HL-60 (cell line): ENCODE measurements around the gene SREBF1.
A peak's percentile ranks its signal among the peaks of the same experiment; 100 is the strongest.

Experiments used
- DNase-seq, 2 experiments: peaks; one replicate each; pipeline ENCODE4 v3.0.0-alpha.2; 2010 to 2020; ENCODE audit warnings: low read depth in 1 of 2, low spot score in 1 of 2
- H3K27ac ChIP-seq: fragments of 250-450 bp; sonication (Bioruptor Pico); replicated peaks from 2 replicates; pipeline ENCODE4 v1.5.1; 2020; ENCODE audit warnings: mild to moderate bottlenecking, moderate library complexity
- H3K27me3 ChIP-seq: fragments of 250-450 bp; sonication (Bioruptor Pico); 2 replicates; pipeline ENCODE4 v1.5.1; 2021; ENCODE audit warnings: mild to moderate bottlenecking, moderate library complexity; ENCODE audit not compliant: insufficient read depth, poor library complexity, severe bottlenecking
- H3K4me3 ChIP-seq: replicated peaks from 2 replicates; pipeline ENCODE4 v1.5.1; 2011; ENCODE audit warnings: mild to moderate bottlenecking, control low read depth, low read length; ENCODE audit not compliant: insufficient read depth
- CTCF ChIP-seq: IDR thresholded peaks from one replicate; pipeline ENCODE4 v1.5.1; 2011; ENCODE audit warnings: low read length, control low read depth, inconsistent platforms; ENCODE audit not compliant: insufficient read depth
- GABPA ChIP-seq: IDR thresholded peaks from 2 replicates; pipeline ENCODE4 v1.6.1; 2012; ENCODE audit warnings: low read depth
- POLR2AphosphoS5 ChIP-seq: IDR thresholded peaks from 2 replicates; pipeline ENCODE4 v1.6.1; 2012; ENCODE audit warnings: low read depth
- SPI1 ChIP-seq: IDR thresholded peaks from 2 replicates; pipeline ENCODE4 v1.6.1; 2012; ENCODE audit warnings: low read depth, mild to moderate bottlenecking, borderline replicate concordance
- TF ChIP-seq, protein P1 (sequence below): IDR thresholded peaks from 2 replicates; pipeline ENCODE4 v1.6.1; 2012; ENCODE audit warnings: low read depth; ENCODE audit not compliant: insufficient replicate concordance

The SREBF1 gene

DNA sequence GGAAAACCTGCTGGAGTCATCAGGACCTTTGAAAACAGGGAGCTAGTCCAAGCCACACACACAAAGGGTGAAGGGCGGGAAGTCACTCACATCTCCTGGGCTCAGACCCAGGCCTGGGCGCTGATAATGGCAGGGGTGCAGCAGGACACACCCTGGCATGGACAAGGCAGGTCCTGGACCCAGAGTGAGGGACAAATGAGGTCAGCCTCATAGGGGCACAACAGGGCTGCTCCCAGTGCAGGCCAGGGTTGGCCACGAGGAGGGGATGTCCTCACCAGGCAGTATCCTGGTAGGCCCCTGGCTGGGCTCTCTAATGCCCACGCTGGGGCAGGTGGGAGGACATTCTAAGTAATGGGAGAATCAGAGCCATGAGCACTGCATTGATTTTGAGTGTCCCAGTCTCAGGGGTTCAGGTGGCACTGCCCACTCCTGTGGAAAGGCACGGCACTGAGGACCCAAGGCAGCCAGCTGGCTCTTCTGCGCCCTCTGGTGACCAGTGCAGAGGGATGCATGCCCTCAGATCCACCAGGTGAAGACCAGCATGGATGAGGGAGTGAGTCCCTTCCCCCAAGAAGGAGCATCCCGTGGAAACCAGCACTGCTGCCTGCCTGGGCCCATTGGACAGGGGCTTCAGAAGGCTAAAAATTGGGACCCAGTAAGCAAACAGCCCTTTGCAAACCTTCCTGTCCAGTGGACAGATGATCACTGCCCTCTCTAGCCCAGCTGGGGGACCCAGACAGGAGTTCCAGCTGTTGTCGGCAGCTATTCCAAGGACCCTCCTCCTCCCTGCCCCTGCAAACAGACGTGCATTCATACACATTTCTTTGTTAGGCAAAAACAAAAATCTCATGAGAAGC is 23.4 kb upstream of the SREBF1 start:
- Histone ChIP-seq H3K4me3 (no peak overlapping the region), H3K27ac (no peak overlapping the region), H3K27me3 (no peaks in the 10 kb centered on the region)
- DNase-seq = peak; percentile 17 to 35
- TF ChIP-seq SPI1 (no peak), GABPA (no peak), POLR2AphosphoS5 (no peak), CTCF (peak; percentile 70)
- TF ChIP-seq, protein P1, sequence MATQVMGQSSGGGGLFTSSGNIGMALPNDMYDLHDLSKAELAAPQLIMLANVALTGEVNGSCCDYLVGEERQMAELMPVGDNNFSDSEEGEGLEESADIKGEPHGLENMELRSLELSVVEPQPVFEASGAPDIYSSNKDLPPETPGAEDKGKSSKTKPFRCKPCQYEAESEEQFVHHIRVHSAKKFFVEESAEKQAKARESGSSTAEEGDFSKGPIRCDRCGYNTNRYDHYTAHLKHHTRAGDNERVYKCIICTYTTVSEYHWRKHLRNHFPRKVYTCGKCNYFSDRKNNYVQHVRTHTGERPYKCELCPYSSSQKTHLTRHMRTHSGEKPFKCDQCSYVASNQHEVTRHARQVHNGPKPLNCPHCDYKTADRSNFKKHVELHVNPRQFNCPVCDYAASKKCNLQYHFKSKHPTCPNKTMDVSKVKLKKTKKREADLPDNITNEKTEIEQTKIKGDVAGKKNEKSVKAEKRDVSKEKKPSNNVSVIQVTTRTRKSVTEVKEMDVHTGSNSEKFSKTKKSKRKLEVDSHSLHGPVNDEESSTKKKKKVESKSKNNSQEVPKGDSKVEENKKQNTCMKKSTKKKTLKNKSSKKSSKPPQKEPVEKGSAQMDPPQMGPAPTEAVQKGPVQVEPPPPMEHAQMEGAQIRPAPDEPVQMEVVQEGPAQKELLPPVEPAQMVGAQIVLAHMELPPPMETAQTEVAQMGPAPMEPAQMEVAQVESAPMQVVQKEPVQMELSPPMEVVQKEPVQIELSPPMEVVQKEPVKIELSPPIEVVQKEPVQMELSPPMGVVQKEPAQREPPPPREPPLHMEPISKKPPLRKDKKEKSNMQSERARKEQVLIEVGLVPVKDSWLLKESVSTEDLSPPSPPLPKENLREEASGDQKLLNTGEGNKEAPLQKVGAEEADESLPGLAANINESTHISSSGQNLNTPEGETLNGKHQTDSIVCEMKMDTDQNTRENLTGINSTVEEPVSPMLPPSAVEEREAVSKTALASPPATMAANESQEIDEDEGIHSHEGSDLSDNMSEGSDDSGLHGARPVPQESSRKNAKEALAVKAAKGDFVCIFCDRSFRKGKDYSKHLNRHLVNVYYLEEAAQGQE = no peak

GRCh38 chr17:17857496-17857895 is 20.7 kb upstream of the SREBF1 start:
- DNase-seq = no peak
- TF ChIP-seq SPI1 = no peak
- TF ChIP-seq POLR2AphosphoS5 = no peak
- TF ChIP-seq CTCF = no peak
- TF ChIP-seq, protein P1 = no peak
- no peak for TF ChIP-seq GABPA
- Histone ChIP-seq H3K4me3 (no peak overlapping the region), H3K27me3 (no peaks in the 10 kb centered on the region), H3K27ac (no peak overlapping the region)

DNA sequence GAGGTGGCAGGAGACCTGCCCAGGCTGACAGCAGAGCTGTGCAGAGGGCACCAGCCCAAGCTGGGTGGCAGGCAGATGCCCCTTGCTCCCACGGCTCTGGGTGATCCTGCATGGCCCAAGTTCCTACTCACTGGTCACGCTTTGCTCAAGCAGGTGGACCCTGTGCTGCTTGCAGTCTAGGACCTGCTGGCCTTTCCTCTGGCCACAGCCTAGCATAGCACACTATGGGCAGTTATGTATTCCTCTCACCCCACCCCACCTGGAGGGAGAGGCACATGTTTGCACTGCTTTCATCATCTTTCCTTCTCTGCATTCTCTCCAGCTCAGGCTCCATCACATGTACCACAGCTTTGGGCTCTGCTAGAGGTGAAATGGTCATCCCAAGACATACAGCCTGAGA is 19.6 kb upstream of the SREBF1 start:
- TF ChIP-seq, protein P1 = no peak
- H3K27ac ChIP-seq = no peak overlapping the region

More for the DNA sequence above, 19.6 kb upstream of the SREBF1 start:
- Histone ChIP-seq H3K27me3 (no peaks in the 10 kb centered on the region), H3K4me3 (no peak overlapping the region)
- no peak for DNase-seq
